A673 (cell line): ENCODE measurements around the gene CMBL.

Experiments
- CTCF ChIP-seq: fragments of 300-800, 200-600 bp; sonication (generic); conservative IDR thresholded peaks from 2 replicates; pipeline ENCODE4 v1.5.1; 2017; ENCODE audit warnings: low read depth, mild to moderate bottlenecking, antibody characterized with exemption, low read length, moderate library complexity, mixed read lengths
- EZH2 ChIP-seq: fragments of 200-600 bp; sonication (generic); IDR thresholded peaks from 2 replicates; pipeline ENCODE4 v1.6.1; 2017; ENCODE audit warnings: borderline replicate concordance, low read depth, mild to moderate bottlenecking, mixed read lengths, antibody characterized with exemption, low read length; ENCODE audit not compliant: poor library complexity, severe bottlenecking

- TF ChIP-seq CTCF (no peak), EZH2 (no peak)
These were observed 23.0 kb upstream of the CMBL start for GRCh38 chr5:10330511-10331230.
